ENCODE results near the gene ZNF341. TPM values are rescaled to one million over a fixed set of nuclear protein-coding genes. Genes with fewer than 3 reads are reported as not detected.

The ZNF341 gene
- total RNA-seq, 1 donor from 2014 or later, result 3.4 TPM

DNA sequence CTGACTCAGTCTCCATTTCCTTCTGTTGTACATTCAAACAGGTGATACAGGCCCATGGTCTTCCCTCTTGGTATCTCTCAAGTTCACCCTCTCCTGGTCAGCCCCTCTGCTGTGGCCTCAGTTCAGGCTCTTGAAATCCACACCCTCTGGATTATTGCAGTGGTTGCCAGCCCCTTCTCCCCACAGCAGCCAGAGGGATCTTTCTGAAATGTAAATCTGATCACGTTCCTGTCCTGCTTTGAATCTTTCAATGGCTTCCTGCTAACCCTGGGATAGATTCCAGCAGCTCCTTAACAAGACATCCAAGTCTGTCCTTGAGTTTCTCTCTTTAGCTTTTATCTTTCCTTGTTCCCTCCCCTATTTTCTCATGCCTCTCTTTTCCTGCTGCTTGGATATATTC, 101.5 kb downstream of the ZNF341 start:
- no peak overlapping the region for H3K27ac Mint-ChIP-seq (ENCODE audit: unreplicated experiment)
- peaks cover 11% of the 10 kb centered on the region for H3K36me3 Mint-ChIP-seq (ENCODE audit: unreplicated experiment)
- H3K9me3 Mint-ChIP-seq (ENCODE audit: unreplicated experiment), result no peaks in the 10 kb centered on the region
- H3K4me3 Mint-ChIP-seq (ENCODE audit: unreplicated experiment), result no peak overlapping the region
- TF ChIP-seq, protein P1, sequence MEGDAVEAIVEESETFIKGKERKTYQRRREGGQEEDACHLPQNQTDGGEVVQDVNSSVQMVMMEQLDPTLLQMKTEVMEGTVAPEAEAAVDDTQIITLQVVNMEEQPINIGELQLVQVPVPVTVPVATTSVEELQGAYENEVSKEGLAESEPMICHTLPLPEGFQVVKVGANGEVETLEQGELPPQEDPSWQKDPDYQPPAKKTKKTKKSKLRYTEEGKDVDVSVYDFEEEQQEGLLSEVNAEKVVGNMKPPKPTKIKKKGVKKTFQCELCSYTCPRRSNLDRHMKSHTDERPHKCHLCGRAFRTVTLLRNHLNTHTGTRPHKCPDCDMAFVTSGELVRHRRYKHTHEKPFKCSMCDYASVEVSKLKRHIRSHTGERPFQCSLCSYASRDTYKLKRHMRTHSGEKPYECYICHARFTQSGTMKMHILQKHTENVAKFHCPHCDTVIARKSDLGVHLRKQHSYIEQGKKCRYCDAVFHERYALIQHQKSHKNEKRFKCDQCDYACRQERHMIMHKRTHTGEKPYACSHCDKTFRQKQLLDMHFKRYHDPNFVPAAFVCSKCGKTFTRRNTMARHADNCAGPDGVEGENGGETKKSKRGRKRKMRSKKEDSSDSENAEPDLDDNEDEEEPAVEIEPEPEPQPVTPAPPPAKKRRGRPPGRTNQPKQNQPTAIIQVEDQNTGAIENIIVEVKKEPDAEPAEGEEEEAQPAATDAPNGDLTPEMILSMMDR (IDR thresholded peaks at IDR 0.05), result no peak
- peaks cover 41% of the 10 kb centered on the region for H3K4me1 Mint-ChIP-seq (ENCODE audit: unreplicated experiment)
- H3K27me3 Mint-ChIP-seq (ENCODE audit: unreplicated experiment), result no peaks in the 10 kb centered on the region
- DNase-seq (ENCODE audit: extremely low spot score, unreplicated experiment), result no peak

DNA sequence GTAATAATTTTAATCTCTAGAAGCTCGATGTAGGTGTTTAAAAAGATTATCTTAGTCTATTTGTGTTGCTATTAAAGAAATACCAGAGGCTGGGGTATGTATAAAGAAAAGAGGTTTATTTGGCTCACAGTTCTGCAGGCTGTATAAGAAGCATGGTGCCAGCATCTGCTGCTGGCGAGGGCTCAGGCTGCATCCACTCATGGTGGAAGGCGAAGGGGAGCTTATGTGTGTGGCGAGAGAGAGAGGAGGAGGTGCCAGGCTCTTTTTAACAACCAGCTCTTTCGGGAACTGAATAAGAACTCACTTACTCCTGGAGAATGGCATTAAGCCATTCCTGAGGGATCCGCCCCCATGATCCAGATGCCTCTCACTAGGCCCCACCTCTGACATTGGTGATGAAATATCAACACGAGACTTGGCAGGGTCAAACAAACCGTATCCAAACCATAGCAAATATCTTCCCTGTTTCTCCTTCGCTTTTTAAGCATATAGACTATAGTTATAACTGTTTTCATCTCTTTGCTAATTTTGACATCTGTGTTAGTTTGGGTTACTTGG, 103.9 kb downstream of the ZNF341 start:
- DNase-seq (ENCODE audit: extremely low spot score, unreplicated experiment), result no peak
- Mint-ChIP-seq H3K9me3 (ENCODE audit: unreplicated experiment) (no peaks in the 10 kb centered on the region), H3K27me3 (ENCODE audit: unreplicated experiment) (no peaks in the 10 kb centered on the region), H3K4me1 (ENCODE audit: unreplicated experiment) (peaks cover 20% of the 10 kb centered on the region), H3K36me3 (ENCODE audit: unreplicated experiment) (peaks cover 11% of the 10 kb centered on the region), H3K27ac (ENCODE audit: unreplicated experiment) (no peak overlapping the region), H3K4me3 (ENCODE audit: unreplicated experiment) (no peak overlapping the region)
- TF ChIP-seq, protein P1 (IDR thresholded peaks at IDR 0.05), result no peak

DNA sequence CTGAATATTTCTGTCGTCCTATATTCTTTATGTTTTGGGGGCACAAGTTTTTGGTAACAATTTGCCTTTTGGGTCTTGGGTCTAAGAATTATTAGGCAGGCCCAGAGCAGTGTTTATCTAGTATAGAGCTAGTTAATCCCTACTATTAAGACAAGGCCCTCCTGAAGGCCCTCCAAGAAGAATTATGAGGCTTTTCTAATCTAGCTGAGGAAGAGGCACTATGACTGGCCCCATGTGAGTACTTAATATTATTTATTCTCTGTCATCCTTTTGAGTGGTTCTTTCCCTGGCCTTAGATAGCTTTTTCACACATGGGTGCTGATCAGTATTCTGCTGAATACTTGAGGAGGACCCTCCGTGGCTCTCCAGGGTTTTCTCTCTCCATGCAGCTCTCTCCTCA, 104.5 kb downstream of the ZNF341 start:
- Mint-ChIP-seq H3K27me3 (ENCODE audit: unreplicated experiment) (no peaks in the 10 kb centered on the region), H3K27ac (ENCODE audit: unreplicated experiment) (peak overlapping the region; percentile 48), H3K4me3 (ENCODE audit: unreplicated experiment) (no peak overlapping the region), H3K4me1 (ENCODE audit: unreplicated experiment) (peaks cover 20% of the 10 kb centered on the region), H3K36me3 (ENCODE audit: unreplicated experiment) (peaks cover 11% of the 10 kb centered on the region), H3K9me3 (ENCODE audit: unreplicated experiment) (no peaks in the 10 kb centered on the region)
- TF ChIP-seq, protein P1 (IDR thresholded peaks at IDR 0.05), result no peak
- DNase-seq (ENCODE audit: extremely low spot score, unreplicated experiment), result no peak

DNA sequence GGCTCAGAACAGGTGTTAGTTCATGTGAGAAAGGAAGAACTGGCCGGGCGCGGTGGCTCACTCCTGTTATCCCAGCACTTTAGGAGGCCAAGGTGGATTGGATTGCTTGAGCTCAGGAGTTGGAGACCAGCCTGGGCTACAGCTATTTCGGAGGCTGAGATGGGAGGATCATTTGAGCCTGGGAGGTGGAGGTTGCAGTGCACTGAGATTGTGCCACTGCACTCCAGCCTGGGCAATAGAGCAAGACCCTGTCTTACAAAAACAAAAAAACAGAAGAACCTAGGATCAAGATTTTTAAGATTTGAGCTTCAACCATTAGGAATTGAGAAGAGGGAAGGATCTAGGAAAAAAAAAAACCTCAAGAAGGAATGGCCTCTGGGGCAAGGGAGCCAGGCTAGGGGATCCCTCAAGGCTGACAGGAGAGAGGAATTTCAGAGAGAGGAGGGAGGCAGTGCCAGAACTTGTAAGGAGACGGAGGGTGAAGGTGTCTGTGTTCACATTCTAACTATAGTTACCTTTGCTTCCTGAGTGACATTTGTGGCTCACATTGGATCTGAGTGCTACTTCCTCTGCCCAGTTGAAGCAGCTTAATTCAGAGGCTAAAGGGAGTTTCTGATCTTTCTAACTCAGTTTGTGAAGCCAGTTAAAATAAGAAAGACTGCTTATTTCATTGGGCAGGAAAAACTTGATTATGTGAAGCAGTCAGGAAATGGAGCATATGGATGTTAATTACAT, 105.5 kb downstream of the ZNF341 start:
- Mint-ChIP-seq H3K9me3 (ENCODE audit: unreplicated experiment) (no peaks in the 10 kb centered on the region), H3K27me3 (ENCODE audit: unreplicated experiment) (no peaks in the 10 kb centered on the region), H3K4me1 (ENCODE audit: unreplicated experiment) (peaks cover 12% of the 10 kb centered on the region), H3K4me3 (ENCODE audit: unreplicated experiment) (no peak overlapping the region), H3K36me3 (ENCODE audit: unreplicated experiment) (peaks cover 11% of the 10 kb centered on the region), H3K27ac (ENCODE audit: unreplicated experiment) (no peak overlapping the region)
- TF ChIP-seq, protein P1 (IDR thresholded peaks at IDR 0.05), result no peak
- no peak for DNase-seq (ENCODE audit: extremely low spot score, unreplicated experiment)

DNA sequence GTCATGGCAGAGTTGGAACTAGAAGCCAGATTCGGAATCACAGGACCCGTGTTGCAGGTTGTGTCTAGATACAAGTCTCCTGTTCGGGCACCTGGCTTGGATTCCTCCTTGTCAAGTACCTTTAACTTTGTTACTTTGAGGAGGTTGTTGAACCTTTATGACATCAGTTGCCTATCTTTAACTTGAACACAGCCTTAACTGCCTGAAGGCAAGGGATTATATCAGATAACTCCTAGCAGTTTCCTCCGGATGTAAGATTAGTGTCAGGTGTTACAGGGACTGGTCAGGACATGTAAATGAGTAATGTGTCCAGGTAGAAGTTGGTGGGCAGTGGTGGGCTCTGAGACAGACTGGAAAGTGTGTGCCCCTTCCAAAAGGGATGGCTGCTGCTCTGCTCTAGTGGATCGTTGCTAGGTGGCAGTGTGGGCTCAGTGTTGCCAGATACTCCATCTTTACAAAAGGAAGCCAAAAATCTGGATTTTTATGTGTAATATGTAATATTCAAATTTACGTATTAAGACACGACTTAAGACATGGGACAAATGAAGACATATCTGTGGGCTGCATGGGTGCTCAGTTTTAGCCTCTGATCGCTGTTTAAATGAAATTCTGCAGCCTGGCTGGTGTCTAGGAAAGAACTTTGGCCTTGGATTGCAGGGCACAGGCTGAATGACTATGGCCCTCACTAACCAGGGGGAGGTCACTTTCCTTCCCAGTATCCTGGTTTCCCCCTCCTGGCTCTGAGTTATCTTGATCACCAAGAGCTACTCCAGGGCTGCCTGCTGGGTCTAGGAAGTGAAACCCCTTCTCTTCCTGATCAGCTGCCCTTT, 106.5 kb downstream of the ZNF341 start:
- H3K4me1 Mint-ChIP-seq (ENCODE audit: unreplicated experiment), result peaks cover 14% of the 10 kb centered on the region
- H3K9me3 Mint-ChIP-seq (ENCODE audit: unreplicated experiment), result no peaks in the 10 kb centered on the region

More for the DNA sequence above, 106.5 kb downstream of the ZNF341 start:
- DNase-seq (ENCODE audit: extremely low spot score, unreplicated experiment), result no peak
- TF ChIP-seq, protein P1 (IDR thresholded peaks at IDR 0.05), result no peak
- Mint-ChIP-seq H3K4me3 (ENCODE audit: unreplicated experiment) (no peak overlapping the region), H3K36me3 (ENCODE audit: unreplicated experiment) (peaks cover 11% of the 10 kb centered on the region), H3K27ac (ENCODE audit: unreplicated experiment) (no peak overlapping the region), H3K27me3 (ENCODE audit: unreplicated experiment) (no peaks in the 10 kb centered on the region)

Measured in osteocyte (in vitro differentiated cells).